NCI-H510A treated with DMSO at 0.1 percent for 48 hours (cell line): ENCODE data around the gene VIT.

Experiments used
- DNase-seq: peaks from one replicate; lab custom pipeline; 2025; lab: John Stamatoyannopoulos, UW

VIT gene

GRCh38 chr2:36859366-36859792 is 162.9 kb downstream of the VIT start:
- no peak for DNase-seq

GRCh38 chr2:36861896-36862295 is 165.4 kb downstream of the VIT start:
- DNase-seq: no peak
